A549 treated with RU486 at 1 μM for 4 hours (cell line): Measurements from ENCODE around the gene MEI1. TPM values are rescaled to one million over a fixed set of nuclear protein-coding genes. Genes with fewer than 3 reads are reported as not detected.

Source experiments
- total RNA-seq: library from RNA; stranded (reverse); fragments of 200-300 nt; extraction: Qiagen RNA extraction; gene quantifications from 5 replicates; pipeline ENCODE4 v1.2.3, GENCODE V29; 2022; ENCODE audit warnings: low read depth

Gene MEI1, protein sequence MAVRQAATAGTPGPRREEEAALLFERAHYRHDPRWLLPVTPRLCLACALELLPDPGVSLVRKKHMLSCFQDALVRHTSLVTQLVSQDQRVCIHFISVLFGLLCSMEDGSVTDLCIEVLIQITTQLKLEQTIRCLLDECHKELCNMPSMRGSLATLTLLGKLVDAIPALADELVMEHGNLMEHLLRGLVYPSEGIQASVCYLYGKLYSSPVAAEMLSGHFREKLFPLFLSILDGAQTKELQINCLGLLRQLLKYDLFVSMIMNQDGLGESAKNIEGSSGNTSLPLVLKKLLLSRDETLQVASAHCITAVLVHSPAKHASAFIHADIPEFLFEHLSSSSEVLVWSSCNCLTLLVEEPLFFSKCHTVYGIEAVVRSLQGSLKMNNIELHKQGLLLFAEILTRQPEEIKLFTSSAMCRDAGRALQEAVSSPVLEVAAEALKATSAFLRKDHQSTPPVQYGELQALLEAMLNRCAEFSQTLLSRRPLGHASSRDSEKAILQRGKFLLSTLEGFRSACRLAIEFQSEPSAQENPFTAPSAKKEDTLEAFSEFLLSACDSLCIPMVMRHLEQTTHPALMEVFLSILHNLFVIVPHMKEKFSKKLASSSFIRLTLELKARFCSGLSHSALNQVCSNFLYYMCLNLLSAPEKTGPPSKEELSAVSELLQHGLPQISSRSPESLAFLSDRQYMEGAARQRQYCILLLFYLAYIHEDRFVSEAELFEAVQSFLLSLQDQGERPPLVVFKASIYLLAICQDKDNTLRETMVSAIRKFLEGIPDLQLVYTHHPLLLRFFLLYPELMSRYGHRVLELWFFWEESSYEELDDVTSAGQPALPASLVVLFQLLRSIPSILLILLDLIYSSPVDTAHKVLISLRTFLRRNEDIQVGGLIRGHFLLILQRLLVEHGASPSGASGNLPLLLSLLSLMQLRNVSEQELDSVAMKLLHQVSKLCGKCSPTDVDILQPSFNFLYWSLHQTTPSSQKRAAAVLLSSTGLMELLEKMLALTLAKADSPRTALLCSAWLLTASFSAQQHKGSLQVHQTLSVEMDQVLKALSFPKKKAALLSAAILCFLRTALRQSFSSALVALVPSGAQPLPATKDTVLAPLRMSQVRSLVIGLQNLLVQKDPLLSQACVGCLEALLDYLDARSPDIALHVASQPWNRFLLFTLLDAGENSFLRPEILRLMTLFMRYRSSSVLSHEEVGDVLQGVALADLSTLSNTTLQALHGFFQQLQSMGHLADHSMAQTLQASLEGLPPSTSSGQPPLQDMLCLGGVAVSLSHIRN
- total RNA-seq = 0.08 TPM in 1 of 5 replicates, not detected in the others

DNA sequence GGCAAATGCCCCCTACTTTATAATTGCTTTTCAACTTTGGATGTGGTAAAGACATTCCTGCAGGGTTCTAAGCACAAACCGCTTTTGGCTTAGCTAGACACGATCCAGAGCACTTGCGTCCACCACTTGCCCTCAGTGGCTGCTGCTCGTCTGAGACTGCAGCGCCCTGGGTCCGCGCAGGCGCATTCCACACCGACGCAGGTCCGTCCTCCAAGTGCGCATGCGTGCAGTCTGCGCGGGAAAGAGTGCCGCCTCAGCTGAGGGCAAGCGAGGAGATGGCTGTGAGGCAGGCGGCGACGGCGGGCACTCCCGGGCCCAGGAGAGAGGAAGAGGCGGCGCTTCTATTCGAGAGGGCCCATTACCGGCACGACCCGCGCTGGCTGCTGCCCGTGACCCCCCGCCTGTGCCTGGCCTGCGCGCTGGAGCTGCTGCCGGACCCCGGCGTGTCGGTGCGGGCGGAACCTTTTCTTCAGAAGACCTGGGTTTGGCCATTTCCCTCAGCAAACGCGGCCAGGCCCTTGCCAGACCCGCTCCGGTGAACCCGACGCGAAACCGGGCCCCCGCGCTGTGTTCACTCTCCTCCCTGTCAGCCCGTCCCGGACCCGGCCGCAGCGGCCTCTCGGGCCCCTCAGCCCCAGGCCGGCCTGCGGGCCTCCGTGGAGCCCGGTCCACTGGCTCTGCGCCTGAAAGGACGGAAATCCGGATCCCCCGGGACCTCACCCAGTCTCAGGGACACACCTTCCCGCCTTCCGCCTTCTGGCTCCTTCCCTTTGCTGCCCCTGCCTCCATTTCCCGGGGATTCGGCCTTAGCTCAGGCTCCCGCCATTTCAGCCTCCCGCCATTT lies at the start of gene MEI1:
Gene MEI1, plus strand, starts transcription at position 240 of the 844 bp plus-strand sequence. Its CDS starts 36 bp downstream, at position 276.

DNA sequence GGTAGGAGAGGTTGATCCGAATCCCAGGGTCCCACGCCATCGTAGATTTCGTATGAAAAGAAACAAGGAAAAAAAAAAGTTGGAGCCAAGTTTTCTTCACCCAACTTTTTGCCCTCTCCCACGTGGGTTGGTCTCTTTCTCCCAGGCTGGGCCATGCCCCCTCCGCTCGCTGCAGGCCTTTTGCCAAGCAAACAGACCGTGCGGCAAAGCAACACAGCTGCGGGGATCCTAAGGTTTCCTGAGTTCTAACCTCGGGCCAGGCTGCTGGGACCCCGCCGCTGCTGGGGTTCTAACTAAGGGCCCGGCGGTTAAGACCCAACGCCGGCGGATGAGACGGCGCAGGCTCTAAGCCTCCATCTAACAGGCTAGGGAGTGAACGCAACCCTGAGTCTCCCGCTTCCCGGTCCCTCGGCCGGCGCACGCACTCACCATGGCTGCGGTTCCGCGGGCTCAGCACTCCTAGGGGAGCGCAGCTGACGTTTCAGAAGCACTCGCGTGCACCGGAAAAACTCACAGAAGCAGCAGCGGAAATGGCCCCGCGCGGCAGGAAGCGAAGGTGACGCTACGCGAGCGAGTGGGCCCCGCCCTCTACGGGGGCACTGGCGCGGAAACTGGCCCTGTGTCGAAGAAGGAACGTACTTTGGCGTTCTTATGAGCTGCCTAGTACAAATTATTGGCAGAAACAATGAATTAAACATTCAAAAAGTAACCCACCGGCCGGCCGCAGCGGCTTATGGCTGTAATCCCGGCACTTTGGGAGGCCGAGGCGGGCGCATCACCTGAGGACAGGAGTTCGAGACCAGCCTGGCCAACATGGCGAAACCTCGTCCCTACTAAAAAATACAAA lies 10.7 kb upstream of the MEI1 start, which contains the start of gene SNU13:
Gene SNU13, minus strand, starts transcription at position 503 of the 847 bp plus-strand sequence. Its CDS starts 71 bp downstream, at position 432.

GRCh38 chr22:41800348-41801146 lies 101.2 kb downstream of the MEI1 start, which contains the start of gene CCDC134:
Gene CCDC134, plus strand, starts transcription at chr22:41800679. Its CDS starts 8,212 bp downstream, at chr22:41808891.

GRCh38 chr22:41832553-41833368 lies 133.5 kb downstream of the MEI1 start, which contains the start of gene SREBF2:
Gene SREBF2, plus strand, starts transcription at chr22:41833105. Its CDS starts 166 bp downstream, at chr22:41833271.

Other genes with a start within 250 kb of the MEI1 start
- gene PHF5A, start 230.8 kb upstream of the MEI1 start, total RNA-seq = 64.1 to 87.8 TPM (median 66.1 TPM) in 5 replicates
- 42.4 to 48.5 TPM (median 44.6 TPM) in 5 replicates for gene ACO2, start 230.4 kb upstream of the MEI1 start, total RNA-seq
- 26.2 to 48.8 TPM (median 44.7 TPM) in 5 replicates for gene POLR3H, start 155.0 kb upstream of the MEI1 start, total RNA-seq
- gene CSDC2, start 138.5 kb upstream of the MEI1 start, total RNA-seq = 1.9 to 3.2 TPM (median 2.5 TPM) in 5 replicates
- 25.2 to 32.9 TPM (median 28.3 TPM) in 5 replicates for gene PMM1, start 109.7 kb upstream of the MEI1 start, total RNA-seq
- gene DESI1, start 78.5 kb upstream of the MEI1 start, total RNA-seq = 14.7 to 18.0 TPM (median 16.1 TPM) in 5 replicates
- gene XRCC6, start 78.2 kb upstream of the MEI1 start, total RNA-seq = 289 to 347 TPM (median 312 TPM) in 5 replicates
- 117 to 239 TPM (median 170 TPM) in 5 replicates for gene SNU13, start 10.6 kb upstream of the MEI1 start, total RNA-seq
- 2.7 to 4.0 TPM (median 3.4 TPM) in 5 replicates for gene CCDC134, start 101.2 kb downstream of the MEI1 start, total RNA-seq
- 22.3 to 31.9 TPM (median 28.6 TPM) in 5 replicates for gene SREBF2, start 133.6 kb downstream of the MEI1 start, total RNA-seq
- 0.13 to 0.26 TPM (median 0.18 TPM) in 5 replicates for gene SHISA8, start 215.6 kb downstream of the MEI1 start, total RNA-seq
- 0.19 to 0.27 TPM (median 0.22 TPM) in 5 replicates for gene TNFRSF13C, start 227.3 kb downstream of the MEI1 start, total RNA-seq
- gene CENPM, start 247.6 kb downstream of the MEI1 start, total RNA-seq = 27.0 to 40.9 TPM (median 38.3 TPM) in 5 replicates